GM19324 (cell line): Measurements from ENCODE around the gene SKI.
"Not testable (repeated sequence)": the region's sequence is repeated elsewhere in the genome, so short reads cannot be mapped to it uniquely, and the experiment has no call there.

Experiments used
- ATAC-seq: cut with Tn5 transposase; IDR thresholded peaks from one replicate; pipeline ENCODE4 v1.9.1; 2021; ENCODE audit warnings: mild to moderate bottlenecking, moderate library complexity; ENCODE audit not compliant: unreplicated experiment, low FRiP score

SKI gene

DNA sequence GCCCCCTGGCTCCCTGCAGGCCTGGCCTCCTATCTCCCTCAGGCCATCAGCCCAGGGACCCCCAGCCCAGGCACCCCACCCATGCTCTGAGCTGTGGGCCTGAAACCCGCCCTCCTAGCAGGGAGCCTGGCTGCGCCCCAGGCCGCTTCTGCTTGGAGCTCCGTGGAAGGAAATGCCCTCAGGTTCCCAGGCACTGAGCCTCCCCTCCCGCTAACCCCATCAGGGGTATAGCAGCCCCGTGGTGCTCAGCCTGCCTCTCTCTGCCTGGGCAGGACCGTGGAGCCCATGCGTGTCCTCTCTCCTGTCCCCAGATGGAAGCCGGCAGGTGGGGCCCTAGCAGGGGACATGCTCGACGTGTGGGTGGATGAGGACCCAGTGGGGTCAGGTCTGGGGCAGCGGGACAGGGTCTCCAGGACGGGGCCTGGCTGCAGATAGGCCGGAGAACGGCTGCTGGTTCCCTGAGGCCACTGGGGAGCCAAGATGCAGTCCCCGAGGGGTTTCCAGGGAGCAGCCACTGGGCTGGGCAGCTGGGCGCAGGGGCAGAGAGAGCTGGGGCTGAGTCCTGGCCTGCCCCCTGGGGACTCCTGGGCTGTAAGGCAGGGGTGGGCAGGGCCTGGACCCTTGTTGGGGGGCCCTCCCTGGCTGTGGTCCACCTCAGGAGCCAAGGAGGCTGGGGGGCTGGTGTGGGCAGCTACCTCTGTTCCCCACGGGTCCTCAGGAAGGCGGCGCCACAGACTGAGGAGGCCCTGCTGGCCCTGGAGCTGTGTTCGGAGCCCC lies 87.7 kb downstream of the SKI start:
- no peak for ATAC-seq

DNA sequence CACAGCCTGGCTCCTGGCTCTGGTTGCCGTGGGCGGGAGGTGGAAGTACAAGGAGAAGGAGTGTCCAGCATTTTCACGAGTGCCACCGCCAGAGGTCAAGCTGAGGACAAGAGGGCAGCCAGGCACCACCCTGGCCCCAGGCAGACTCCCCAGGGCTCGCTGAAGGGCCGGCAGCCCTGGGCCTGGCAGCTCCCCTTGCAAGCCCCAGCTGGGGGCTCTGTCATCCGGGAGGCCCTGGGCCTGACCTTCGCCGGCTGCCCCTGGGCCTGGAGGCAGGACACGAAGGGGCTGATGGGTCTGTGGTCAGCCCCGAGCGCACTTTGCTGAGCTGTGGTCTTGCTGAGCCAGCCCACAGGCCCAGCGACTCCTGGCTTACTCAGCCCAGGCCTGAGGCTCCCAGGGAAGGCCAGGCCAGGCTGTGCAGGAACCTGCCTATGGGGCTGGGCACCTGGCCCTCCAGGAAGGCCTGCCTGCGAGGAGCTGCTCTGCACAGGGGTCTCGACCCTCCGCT lies 88.4 kb downstream of the SKI start:
- ATAC-seq: no peak

DNA sequence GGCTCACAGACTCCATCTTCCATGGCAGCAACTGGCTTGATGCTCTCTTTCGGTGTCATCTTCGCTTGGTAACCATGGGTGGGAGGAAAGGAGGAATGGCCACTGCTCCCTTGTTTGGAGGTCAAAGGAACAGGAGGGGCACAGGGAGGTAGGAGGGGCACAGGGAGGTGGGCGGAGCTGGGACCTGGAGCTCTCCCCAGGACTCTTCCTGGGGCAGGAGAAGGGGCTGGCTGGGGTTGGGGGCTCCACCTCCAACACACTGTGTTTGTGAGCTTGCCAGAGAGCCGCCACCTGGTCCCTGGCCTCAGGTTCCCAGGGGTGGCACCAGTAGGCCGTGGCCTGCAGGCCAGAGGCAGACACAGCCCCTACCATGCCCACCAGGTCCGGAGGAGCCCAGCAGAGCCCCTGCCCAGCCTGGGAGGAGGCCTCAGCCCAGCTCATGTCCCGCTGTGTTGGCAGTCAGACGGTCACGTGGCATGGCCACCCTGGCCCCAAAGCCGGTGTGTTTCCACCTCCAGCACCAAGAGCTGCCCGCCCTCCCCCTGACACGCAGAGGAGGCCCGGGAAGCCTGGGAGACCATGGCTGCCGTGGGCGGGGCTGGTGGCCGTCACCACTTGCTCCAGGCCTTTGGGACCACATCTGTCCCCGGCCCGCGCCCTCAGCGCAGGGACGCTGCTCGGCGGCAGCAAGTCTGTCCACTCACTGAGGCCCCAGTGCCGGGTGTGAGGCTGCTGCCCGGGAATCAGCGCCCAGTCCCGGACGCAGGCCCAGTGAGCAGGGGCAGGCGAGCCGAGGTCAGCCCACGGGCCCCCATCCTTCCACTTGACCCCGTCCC lies 89.3 kb downstream of the SKI start:
- no peak for ATAC-seq

DNA sequence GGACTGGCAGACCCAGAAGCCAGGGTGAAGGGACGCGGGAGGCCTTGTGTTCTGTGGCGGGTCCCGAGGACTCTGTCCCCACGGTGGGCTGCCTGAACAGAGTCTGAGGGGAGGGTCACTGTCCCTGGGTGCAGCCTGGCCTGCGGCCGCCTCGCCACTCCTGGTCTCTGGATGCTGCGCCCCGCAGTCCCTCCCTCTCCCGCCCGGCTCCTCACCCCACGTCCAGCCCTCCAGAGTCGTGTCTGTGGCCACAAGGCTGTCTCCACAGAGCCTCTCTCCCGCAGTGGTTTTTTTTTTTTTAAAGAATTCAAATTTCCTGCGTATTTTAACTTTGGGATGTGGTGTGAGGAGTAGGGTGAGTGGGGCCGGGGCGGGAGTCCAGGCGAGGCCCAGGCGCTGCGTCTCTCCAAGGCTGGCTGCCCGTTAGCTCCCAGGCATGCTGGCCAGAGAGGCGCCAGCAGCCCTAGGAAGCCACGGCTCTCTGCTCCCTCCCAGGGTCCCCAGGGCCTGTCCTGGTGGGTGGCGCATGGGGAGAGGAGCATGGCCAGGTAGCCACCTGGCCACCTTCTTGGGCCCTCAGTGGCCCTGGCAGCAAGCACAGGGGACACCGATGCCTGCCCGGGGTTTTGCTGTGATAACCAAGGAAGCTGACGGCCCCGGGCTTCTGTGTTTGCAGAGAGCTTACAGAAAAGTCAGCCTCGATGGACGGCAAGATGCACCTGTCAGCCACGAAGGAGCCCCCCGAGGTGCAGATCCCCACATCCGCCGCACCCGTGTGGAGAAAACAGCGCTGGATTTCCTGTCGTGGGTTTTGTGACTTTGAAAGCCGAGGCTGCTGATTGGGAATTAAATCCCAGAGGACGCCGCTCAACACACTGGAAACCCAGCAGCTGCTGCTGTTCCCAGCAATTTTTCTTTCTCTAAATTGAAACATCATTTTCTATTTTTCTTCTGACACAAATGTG lies 90.5 kb downstream of the SKI start:
- no peak for ATAC-seq

DNA sequence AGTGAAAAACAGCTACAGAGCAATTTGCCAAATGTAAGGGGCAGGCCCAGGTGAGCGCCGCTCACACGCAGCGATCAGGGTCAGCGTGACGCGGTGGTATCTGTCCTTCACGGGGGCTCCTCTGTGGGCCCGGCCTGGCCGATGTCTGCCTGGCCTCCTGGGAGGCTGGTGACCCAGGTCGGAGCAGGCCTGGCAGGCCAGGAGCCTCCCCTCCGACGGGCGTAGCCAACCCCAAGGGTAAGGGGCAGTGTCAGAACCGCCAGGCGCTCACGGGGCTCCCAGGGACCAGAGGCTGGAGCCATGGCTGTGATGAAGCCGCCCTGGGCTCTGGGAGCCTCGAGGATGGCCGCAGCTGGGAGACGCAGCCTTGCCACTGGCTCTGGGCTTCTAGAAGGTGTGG lies 91.2 kb downstream of the SKI start:
- ATAC-seq: no peak

DNA sequence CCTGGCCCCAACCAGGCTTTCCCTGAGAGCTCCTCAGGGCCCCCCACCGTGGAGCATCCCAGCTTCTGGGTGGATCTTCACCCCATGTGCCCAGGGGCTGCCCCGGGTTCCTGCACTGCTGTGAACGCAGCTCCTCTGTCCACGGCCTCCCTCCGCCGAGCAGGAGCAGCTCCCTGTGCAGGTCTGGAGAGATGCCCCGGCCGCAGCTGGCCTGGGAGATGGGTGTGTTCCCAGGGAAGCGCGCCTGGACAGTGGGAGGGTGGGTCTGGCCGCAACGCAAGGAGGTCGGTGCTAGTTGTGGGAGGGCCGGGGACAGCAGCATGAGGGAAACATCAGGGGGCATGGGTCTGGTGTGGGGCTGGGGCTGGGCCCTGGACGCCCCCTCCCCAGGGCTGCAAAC lies 91.9 kb downstream of the SKI start:
- no peak for ATAC-seq

DNA sequence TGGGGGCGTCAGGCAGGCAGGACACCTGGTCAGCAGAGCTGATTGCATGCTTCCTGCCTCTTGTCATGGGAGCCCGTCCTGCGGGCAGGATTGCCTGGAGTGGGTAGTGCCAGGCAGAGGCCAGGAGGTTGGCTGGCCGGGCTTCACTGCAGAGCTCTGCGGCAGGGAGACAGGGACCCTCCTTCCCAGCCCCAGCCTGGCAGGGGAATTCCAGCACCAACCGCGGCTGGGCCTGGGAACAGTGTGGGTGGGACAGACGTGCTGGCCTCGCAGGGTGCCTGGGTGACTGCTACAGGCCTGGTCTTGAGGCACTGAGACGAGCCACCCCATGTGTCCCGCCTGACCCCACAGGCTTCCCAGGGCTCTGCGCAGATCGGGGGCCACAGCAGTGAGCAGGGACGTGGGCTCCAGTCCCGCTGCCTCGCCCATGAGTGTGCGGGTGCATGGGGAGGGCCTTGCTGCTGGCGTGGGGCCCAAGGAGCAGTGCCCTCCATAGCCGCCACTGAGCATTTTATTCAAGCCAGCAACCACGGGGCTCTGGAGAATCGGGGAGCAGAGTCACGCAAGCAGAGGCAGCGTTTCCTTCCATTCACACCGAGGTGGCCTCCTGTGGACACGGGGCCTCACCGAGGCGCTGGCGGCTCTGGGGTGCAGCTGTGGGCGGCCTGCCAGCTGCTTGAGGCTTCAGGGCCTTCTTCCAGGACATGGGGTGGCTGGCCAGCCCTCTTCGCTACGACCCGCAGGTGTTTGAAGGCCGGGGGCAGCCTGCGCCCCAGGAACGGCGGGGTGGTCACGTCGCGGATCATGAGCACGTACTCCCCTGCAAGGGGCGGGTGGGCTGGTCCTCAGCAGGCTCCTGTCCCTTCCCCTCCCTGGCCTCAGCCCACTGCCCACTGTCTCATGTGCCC lies 92.9 kb downstream of the SKI start:
- ATAC-seq: no peak

DNA sequence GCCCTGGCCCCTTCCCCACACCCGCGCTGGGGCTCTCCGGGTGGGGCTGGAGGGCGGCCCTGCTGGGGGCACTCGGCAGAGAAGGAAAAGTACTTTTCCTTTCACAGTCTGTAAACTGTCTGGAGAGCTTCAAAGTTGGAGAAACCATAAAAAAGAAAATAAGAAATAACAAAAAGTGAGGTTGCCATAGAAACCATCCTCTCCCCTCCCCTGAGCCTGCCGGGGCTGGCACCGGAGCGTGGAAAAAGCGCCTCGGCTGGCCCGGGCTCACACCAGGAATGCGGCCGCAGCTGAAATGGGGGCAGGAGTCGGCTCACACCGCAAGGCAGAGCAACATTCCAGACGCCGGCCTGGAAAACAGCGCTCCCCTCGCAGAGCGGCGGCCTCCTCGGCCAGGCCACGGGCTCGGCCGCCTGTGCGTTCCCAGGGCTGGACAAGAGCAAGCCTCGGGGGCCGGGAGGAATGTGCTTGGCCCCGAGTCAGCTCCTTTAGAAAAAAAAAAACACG lies 94.0 kb downstream of the SKI start:
- ATAC-seq: no peak

DNA sequence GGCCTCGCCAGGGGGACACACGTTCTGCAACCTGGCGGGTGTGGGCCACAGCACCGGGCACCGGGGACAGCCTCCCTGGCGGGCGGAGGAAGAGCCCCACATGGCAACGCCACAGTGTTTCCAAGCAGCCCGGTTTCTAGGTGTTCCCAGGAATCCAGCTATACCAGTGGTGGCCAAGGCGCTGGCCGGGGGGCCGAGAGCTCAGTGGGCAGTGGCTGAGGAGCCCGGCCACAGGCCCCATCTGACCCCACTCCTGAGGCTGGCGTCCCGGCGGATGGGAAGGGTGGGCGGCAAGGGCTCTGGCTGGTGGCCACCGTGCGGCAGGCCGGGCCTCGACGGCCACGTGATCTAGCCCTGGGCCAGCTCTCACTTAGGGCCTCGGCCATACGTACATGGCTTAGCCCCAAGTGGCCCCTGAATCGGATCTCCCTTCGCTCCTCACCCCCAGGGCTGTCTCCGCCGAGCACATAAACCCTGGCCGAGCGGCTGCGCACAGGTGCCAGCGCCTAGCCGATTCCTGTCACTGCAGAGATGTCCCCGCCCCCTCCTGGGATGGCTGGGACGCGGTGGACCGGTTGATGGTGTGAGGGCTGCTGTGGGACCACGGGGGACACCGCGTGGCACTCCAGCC lies 94.6 kb downstream of the SKI start:
- ATAC-seq: no peak

DNA sequence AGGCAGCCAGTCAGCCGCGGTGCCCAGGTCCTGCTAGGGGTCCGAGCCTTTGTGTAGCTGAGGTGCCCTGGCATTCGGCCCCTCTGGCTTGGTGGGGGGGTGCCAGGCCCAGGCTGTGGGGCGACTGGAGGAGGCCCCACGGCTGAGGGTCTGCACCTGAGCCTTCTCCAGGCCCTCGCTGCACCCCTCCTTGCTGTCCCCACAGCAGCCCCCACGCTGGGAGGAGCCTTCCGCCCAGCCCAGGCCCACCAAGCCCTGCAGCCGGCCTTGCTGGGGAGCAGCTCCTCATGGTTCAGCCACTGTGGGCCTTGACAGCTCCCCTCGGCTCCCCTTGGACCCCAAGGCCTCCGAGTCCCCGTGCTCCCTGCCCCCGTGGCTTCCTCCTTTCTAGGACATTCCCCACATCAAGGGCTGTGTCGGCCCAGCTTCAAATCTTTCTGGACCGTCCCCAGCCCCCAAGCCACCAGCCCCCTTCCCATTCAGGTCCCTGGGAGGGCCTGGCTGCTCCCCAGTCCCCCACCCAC lies 95.4 kb downstream of the SKI start:
- ATAC-seq: no peak

DNA sequence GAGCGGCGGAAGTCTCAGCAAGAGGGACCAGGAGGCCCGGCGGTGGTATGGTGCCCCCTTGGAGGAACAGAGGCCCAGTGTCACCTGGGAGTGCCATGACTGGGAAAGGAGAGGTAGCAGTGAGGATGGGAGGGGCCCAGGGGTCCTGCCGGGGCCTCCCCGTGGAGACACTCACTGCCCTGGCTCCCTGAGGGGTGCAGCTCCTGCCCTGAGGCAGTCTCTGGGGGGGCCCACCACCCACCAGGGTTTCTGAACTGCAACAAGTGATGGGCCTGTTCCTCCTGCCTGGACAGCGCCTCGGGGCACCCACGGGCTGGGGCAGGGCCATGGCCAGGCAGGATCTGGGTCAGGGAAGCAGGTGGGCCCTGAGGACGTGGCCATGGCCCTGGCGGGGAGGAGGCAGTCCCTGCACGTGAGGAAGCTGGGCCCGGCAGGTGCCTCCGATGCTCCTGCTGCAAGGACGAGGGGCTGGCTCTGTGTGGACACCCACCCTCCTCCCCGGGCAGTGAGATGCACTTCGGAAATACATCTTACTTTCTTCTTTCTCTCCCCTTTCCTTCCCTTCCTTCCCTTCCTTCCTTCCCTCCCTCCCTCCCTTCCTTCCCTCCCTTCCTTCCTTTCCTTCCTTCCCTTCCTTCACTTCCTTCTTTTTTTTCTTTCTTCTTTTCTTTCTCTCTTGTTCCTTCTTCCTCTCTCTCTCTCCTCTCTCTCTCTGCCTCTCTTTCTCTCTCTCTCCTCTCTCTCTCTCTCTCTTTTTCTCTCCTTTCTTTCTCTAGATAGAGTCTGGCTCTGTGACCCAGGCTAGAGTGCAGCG lies 96.6 kb downstream of the SKI start:
- ATAC-seq: no peak

DNA sequence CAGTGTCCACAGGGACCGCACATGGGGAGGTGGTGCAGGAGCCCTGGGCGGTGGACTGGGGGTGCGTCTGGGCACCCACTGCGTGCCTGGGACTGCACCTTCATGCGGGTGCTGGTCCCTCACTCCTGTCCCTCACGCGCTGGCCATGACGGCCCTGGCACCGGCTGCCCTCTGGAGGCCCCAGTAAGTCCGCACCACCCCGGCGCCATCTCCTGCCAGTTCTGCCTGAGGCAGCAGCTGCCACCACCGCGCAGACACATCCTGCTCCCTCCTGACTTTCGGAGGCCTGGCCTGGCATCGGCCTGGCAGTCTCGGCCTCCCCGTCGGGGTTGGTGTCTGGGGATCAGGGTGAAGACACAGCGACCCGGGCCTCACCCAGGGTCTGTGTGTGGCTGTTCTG lies 98.4 kb downstream of the SKI start:
- no peak for ATAC-seq

DNA sequence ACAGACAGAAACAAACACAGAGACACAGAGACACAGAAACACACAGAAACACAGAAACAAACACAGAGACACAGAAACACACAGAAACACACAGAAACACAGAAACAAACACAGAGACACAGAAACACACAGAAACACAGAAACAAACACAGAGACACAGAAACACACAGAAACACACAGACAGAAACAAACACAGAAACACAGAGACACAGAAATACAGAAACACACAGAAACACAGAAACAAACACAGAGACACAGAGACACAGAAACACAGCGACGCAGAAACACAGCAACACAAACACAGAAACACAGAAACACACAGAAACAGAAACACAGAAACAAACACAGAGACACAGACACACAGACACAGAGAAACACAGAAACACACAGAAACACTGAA lies 99.0 kb downstream of the SKI start:
- not testable (repeated sequence) for ATAC-seq

DNA sequence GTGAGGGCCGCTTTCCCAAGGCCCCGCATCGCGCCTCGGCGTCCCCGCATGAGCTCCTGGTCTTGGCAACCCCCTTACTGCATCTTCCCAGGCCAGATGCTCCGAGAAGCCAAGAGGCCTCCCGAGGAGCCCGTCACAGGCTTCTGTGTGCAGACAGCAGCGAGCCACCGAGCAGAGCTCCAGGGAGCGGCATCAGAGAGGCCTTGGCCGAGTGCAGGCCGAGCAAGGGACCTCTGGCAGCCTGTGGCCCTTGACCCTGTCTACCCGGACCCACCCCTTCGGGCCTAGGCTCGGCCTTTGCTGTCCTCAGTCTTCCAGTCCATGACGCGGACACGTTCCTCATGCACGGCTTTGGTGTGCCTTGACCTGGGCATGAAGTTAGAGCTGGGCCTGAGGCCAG lies 99.7 kb downstream of the SKI start:
- ATAC-seq: no peak

DNA sequence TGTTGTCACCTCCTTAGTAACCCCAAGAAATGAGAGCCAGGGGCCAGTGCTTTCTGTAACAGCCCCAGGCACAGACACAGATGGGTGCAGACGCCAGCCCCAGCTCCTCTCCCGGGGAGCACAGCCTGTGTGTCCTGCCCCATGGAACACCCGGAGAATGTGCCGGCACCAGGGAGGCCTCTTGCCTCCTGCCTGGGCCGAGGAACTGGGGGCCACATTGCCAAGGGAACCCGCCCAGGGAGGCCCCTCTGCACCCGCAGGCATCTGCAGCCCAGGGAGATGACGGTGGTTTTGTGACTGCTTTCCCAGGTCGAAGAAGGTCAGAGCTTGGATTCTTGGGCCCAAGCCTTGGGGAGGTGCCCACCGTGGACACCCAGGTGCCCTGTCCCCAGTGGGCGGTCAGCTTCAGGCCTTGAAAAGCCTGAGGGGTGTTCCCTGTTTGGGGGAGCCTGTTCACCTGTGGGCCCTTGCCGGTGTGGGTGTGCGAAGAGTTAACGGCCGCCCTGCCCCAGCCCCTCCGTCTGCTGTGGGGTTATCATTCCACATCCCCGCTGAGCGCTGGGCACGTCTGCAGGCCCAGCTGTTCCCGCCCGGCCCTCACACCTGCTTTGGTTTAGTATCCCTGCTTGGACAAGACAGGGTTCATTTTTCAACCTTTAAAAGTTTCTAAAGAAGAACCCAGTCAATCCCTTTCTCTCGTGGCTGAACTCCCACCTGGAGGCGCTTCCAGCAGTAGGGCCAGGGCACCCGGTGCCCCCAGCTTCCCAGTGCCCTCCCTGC lies 100.7 kb downstream of the SKI start:
- no peak for ATAC-seq

DNA sequence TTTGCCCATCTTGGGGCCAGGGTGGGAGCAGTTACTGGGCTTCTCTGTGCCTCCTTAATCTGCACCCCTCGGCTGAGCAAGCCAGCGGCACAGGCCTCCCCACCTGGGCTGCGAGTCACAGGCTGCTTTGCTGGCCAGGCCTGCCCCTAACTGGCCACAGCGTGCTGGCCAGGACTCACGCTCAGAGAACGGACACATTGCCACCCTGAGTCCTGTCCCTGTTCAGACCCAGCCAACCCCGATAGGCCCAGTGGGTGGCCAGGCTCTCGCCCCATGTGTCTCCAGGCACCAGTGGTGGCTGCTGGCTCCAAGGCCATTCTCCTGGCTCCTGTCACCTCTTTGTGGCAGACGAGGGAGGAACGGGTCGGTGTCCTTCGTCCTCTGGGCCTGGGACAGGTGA lies 101.9 kb downstream of the SKI start:
- no peak for ATAC-seq

DNA sequence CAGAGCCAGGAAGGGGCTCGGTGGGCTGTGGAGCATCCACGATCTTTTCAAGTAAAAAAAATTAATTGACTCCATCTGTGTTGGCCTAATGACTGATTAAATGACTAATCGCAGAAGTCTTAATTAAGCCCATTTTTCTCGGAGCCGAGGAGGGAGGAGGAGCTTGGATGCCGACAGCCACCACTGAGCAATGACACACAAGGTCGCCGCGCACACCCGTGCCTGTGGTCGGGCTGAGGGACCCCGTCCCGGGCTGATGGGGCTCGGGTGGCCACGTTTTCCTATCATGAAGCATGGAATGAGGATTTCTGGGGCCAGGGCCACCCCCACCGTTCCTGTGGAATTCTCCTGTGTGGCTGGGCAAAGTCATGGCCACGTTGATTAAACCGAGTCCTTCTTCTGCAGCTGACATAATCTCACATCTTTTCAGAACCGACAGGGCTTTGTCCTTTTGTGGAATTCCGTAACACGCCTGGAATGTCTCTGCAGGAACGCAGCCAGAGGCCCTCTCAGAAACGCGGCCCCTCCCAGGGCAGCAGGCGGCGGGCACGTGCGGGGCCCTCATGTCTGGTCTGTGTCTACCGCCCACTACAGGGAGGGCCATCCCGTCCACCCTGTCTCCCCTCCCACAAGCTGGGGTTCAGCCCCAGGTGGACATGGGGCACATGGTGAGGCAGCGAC lies 102.5 kb downstream of the SKI start:
- no peak for ATAC-seq
